Trophoblast cell (in vitro differentiated cells and primary cell): ENCODE measurements around the gene CDKAL1.

Experiments used
- DNase-seq, 2 donors: peaks; one replicate each; pipeline ENCODE4 v3.0.0-alpha.2; 2016
- H2AFZ ChIP-seq: 2 replicates; pipeline ENCODE4 v1.6.1; 2013; ENCODE audit warnings: low read length, moderate library complexity, mild to moderate bottlenecking; ENCODE audit not compliant: insufficient read depth, poor library complexity
- H2AK5ac ChIP-seq: 2 replicates; pipeline ENCODE4 v1.6.1; 2013; ENCODE audit warnings: mild to moderate bottlenecking, low read length
- H2BK120ac ChIP-seq: 2 replicates; pipeline ENCODE4 v1.6.1; 2013; ENCODE audit warnings: low read length, mild to moderate bottlenecking, moderate library complexity; ENCODE audit not compliant: insufficient read depth, poor library complexity
- H2BK12ac ChIP-seq: 2 replicates; pipeline ENCODE4 v1.6.1; 2013; ENCODE audit warnings: mild to moderate bottlenecking, low read length, moderate library complexity
- H2BK5ac ChIP-seq: 2 replicates; pipeline ENCODE4 v1.6.1; 2013; ENCODE audit warnings: low read length, low read depth, moderate library complexity, mild to moderate bottlenecking; ENCODE audit not compliant: poor library complexity
- H3K14ac ChIP-seq: 2 replicates; pipeline ENCODE4 v1.6.1; 2013; ENCODE audit warnings: mild to moderate bottlenecking, low read length
- H3K18ac ChIP-seq: 2 replicates; pipeline ENCODE4 v1.6.1; 2013; ENCODE audit warnings: mild to moderate bottlenecking, low read length
- H3K23ac ChIP-seq: 2 replicates; pipeline ENCODE4 v1.6.1; 2013; ENCODE audit warnings: low read length
- H3K27ac ChIP-seq: 2 replicates; pipeline ENCODE4 v1.5.1; 2013; ENCODE audit warnings: low read depth, mild to moderate bottlenecking, inconsistent platforms, low read length, moderate library complexity
- H3K27me3 ChIP-seq: 2 replicates; pipeline ENCODE4 v1.6.1; 2013; ENCODE audit warnings: inconsistent platforms, mild to moderate bottlenecking, low read length, moderate library complexity; ENCODE audit not compliant: insufficient read depth
- H3K36me3 ChIP-seq, 2 experiments: 1 replicate in 1 of 2; 2 replicates in 1 of 2; pipeline ENCODE4 v1.6.1; 2013; ENCODE audit warnings: low read length in 2 of 2, mild to moderate bottlenecking in 2 of 2, moderate library complexity in 1 of 2; ENCODE audit not compliant: insufficient read depth in 2 of 2, control insufficient read depth in 1 of 2
- H3K4ac ChIP-seq: 2 replicates; pipeline ENCODE4 v1.6.1; 2013; ENCODE audit warnings: low read depth, mild to moderate bottlenecking, low read length, moderate library complexity
- H3K4me1 ChIP-seq, 2 experiments: 1 replicate in 1 of 2; 2 replicates in 1 of 2; pipeline ENCODE4 v1.6.1; 2013; ENCODE audit warnings: low read length in 2 of 2, mild to moderate bottlenecking in 2 of 2, moderate library complexity in 1 of 2; ENCODE audit not compliant: insufficient read depth in 2 of 2, control insufficient read depth in 1 of 2
- H3K4me2 ChIP-seq: 2 replicates; pipeline ENCODE4 v1.6.1; 2013; ENCODE audit warnings: inconsistent platforms, mild to moderate bottlenecking, low read length, moderate library complexity
- H3K4me3 ChIP-seq: 2 replicates; pipeline ENCODE4 v1.5.1; 2013; ENCODE audit warnings: mild to moderate bottlenecking, low read depth, low read length, inconsistent platforms
- H3K79me1 ChIP-seq: one replicate; pipeline ENCODE4 v1.6.1; 2013; ENCODE audit warnings: low read length
- H3K79me2 ChIP-seq: 2 replicates; pipeline ENCODE4 v1.6.1; 2013; ENCODE audit warnings: low read length, mild to moderate bottlenecking; ENCODE audit not compliant: control insufficient read depth, insufficient read depth, poor library complexity
- H3K9ac ChIP-seq: 2 replicates; pipeline ENCODE4 v1.6.1; 2013; ENCODE audit warnings: mild to moderate bottlenecking, low read length
- H3K9me3 ChIP-seq: 2 replicates; pipeline ENCODE4 v1.6.1; 2013; ENCODE audit warnings: low read depth, mild to moderate bottlenecking, control low read depth, inconsistent platforms, low read length; ENCODE audit not compliant: insufficient read depth
- H4K12ac ChIP-seq: 2 replicates; pipeline ENCODE4 v1.6.1; 2013; ENCODE audit warnings: low read depth, mild to moderate bottlenecking, low read length, moderate library complexity
- H4K8ac ChIP-seq: 2 replicates; pipeline ENCODE4 v1.6.1; 2013; ENCODE audit warnings: low read depth, mild to moderate bottlenecking, low read length, moderate library complexity
- H4K91ac ChIP-seq: one replicate; pipeline ENCODE4 v1.6.1; 2013; ENCODE audit warnings: low read depth, mild to moderate bottlenecking, low read length, moderate library complexity
- WGBS: extraction: QIAGEN DNeasy Blood & Tissue Kit; methylation state at CpG from one replicate; pipeline ENCODE4 v1.1.7; 2013; ENCODE audit warnings: missing lambda C conversion rate; ENCODE audit not compliant: insufficient read length, insufficient coverage; ENCODE audit errors: extremely low coverage; 5-methylcytosine and 5-hydroxymethylcytosine counted together

Gene CDKAL1

DNA sequence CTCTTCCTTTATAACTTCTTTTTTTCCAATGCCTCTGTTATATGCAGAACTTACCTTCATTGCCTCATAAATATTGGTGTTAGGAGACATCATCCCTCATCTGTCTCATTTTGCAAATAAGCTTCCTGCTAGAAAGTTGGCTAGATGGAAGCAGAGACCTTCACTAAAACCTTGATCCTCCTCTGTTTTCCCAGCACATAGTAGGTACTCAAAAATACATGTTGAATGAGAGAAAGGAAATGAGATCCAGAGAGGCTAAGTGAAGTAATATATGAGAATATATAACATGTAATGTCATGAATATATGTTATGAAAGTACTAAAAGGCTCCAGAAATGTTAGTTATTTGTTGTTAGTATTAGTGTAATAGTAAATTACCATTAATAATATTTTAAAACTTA is 91.9 kb downstream of the CDKAL1 start:
- Histone ChIP-seq H3K9ac (no peak overlapping the region), H4K12ac (no peak overlapping the region), H2AFZ (no peak overlapping the region), H2AK5ac (no peak overlapping the region), H2BK12ac (no peak overlapping the region), H3K18ac (no peak overlapping the region), H3K79me1 (no peaks in the 10 kb centered on the region), H3K23ac (no peak overlapping the region), H2BK5ac (no peak overlapping the region), H3K4me3 (no peak overlapping the region), H4K91ac (no peak overlapping the region), H3K4me2 (no peak overlapping the region), H3K9me3 (peaks cover 4% of the 10 kb centered on the region), H3K79me2 (no peaks in the 10 kb centered on the region), H2BK120ac (no peak overlapping the region), H3K27me3 (no peaks in the 10 kb centered on the region), H3K4me1 (no peaks in the 10 kb centered on the region), H3K4ac (no peak overlapping the region), H3K14ac (no peak overlapping the region), H4K8ac (no peak overlapping the region), H3K27ac (no peak overlapping the region), H3K36me3 (no peaks in the 10 kb centered on the region)
- no peak for DNase-seq

DNA sequence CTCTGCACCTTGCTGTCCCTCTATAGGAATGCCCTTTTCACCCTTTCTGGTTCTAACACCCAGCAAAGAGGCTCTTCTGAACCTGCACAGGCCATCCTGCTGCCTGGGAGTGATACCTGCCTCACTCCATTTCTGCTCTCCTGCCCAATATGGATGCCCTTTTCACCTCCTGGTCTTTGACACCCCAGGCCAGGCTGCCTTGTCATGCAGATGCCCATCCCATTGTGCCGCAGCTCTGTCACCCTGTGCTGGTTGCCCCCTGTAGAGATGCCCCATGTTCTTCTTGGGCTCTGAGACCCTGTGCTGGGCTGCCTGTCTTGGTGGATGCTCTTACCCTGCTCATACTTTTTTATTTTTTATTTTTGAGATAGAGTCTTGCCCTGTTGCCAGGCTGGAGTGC is 95.3 kb downstream of the CDKAL1 start:
- no peak for DNase-seq
- peaks cover 4% of the 10 kb centered on the region for H3K9me3 ChIP-seq
- H3K4me1 ChIP-seq, result no peaks in the 10 kb centered on the region
- H2AFZ ChIP-seq, result no peak overlapping the region
- no CpG with 5 or more reads among the region's 1 CpG for WGBS
- H4K91ac ChIP-seq, result no peak overlapping the region
- no peak overlapping the region for H2BK5ac ChIP-seq
- no peak overlapping the region for H3K9ac ChIP-seq
- no peak overlapping the region for H3K14ac ChIP-seq
- no peak overlapping the region for H3K4me3 ChIP-seq
- H3K36me3 ChIP-seq, result no peaks in the 10 kb centered on the region
- no peak overlapping the region for H2BK120ac ChIP-seq
- H3K27me3 ChIP-seq, result no peaks in the 10 kb centered on the region
- no peak overlapping the region for H2BK12ac ChIP-seq
- H3K23ac ChIP-seq, result no peak overlapping the region
- no peak overlapping the region for H4K8ac ChIP-seq
- H3K79me2 ChIP-seq, result no peaks in the 10 kb centered on the region
- no peak overlapping the region for H4K12ac ChIP-seq
- no peak overlapping the region for H3K4me2 ChIP-seq
- no peak overlapping the region for H2AK5ac ChIP-seq
- no peak overlapping the region for H3K4ac ChIP-seq
- H3K27ac ChIP-seq, result no peak overlapping the region
- H3K18ac ChIP-seq, result no peak overlapping the region
- H3K79me1 ChIP-seq, result no peaks in the 10 kb centered on the region

DNA sequence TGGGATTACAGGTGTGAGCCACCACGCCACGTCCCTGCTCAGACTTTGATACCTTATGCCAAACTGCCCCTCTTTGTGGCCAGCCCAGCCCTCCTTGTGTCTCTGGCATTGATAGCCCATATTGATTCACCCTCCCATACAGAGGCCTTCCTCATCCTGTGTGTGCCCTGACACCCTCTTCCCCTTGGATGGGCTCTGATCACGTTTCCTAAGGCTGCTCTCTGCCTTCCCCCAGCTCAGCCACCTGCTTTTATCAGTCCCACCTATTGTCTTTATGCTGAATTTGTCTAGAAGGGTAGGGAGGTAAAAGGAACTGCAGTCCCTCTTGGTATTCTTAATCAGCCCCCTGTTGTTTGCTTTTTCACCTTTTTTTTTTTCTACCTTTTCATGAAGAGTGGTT is 95.9 kb downstream of the CDKAL1 start:
- DNase-seq, result no peak
- no peak overlapping the region for H2BK12ac ChIP-seq
- no peak overlapping the region for H3K14ac ChIP-seq
- H2BK5ac ChIP-seq, result no peak overlapping the region
- peak overlapping the region; percentile 89 for H3K23ac ChIP-seq
- H2AFZ ChIP-seq, result no peak overlapping the region
- H3K27ac ChIP-seq, result no peak overlapping the region
- H4K8ac ChIP-seq, result no peak overlapping the region
- no peak overlapping the region for H3K18ac ChIP-seq
- no peak overlapping the region for H4K91ac ChIP-seq
- no peaks in the 10 kb centered on the region for H3K36me3 ChIP-seq
- peaks cover 4% of the 10 kb centered on the region for H3K9me3 ChIP-seq
- H4K12ac ChIP-seq, result no peak overlapping the region
- H3K4me2 ChIP-seq, result no peak overlapping the region
- H3K27me3 ChIP-seq, result no peaks in the 10 kb centered on the region
- H3K4ac ChIP-seq, result no peak overlapping the region
- no peaks in the 10 kb centered on the region for H3K4me1 ChIP-seq
- no peak overlapping the region for H2BK120ac ChIP-seq
- H3K79me1 ChIP-seq, result no peaks in the 10 kb centered on the region
- H3K9ac ChIP-seq, result no peak overlapping the region
- no peaks in the 10 kb centered on the region for H3K79me2 ChIP-seq
- no peak overlapping the region for H2AK5ac ChIP-seq
- WGBS, result no CpG with 5 or more reads among the region's 3 CpGs
- H3K4me3 ChIP-seq, result no peak overlapping the region

DNA sequence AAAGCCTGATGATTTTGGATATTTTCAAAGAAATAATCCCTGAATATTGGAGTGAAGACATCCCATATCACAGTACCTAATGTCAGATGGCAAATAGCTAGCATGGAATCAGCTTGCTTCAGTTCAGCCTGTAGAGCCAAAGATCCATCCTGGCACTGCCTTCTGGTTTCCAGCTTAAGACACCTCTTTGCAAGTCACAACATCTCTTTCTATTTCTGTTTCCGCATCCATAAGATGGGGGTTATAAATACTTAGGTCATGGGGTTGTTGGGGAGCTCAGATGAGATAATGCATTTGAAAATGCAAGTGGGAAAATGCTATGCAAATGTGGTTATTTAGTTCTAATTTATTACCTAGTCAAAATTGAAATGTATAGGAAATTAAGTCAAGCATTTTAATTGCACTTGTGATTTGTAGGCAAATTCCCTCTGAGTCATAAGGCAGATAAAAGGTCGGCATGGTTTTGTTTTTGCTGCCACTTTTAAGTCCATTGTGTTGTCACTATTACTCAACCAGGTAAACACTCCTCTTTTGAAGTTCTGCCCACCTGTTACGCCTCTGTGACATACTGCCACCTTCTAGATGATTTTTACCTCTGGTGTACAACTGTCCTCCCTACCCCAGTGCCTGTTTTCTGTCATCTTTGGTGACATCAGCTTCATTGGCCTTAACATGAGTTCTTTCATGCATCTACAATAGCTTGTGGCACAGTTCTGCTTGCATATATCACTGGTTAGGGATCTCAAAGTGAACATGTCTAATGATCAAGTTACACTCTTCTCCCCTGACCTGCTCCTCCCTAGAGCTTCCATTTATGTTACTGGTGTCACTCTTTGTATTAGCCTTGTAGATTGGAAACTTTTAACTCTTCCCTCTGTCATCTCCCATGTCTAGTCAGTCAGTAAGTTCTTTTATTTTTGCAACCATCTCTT is 96.6 kb downstream of the CDKAL1 start:
- no peak overlapping the region for H2BK120ac ChIP-seq
- no peak overlapping the region for H3K4me3 ChIP-seq
- no peaks in the 10 kb centered on the region for H3K4me1 ChIP-seq
- H3K79me1 ChIP-seq, result no peaks in the 10 kb centered on the region
- no peak overlapping the region for H3K18ac ChIP-seq
- no peak overlapping the region for H3K14ac ChIP-seq
- H3K23ac ChIP-seq, result no peak overlapping the region
- no peak overlapping the region for H2AFZ ChIP-seq
- no peak overlapping the region for H4K91ac ChIP-seq
- no peak overlapping the region for H4K8ac ChIP-seq
- WGBS, result no CpG with 5 or more reads among the region's 3 CpGs
- no peaks in the 10 kb centered on the region for H3K27me3 ChIP-seq
- no peak overlapping the region for H3K4me2 ChIP-seq
- H3K27ac ChIP-seq, result no peak overlapping the region
- H2BK12ac ChIP-seq, result no peak overlapping the region
- H2AK5ac ChIP-seq, result no peak overlapping the region
- no peak overlapping the region for H3K9ac ChIP-seq
- H3K4ac ChIP-seq, result no peak overlapping the region
- DNase-seq, result no peak
- no peaks in the 10 kb centered on the region for H3K79me2 ChIP-seq
- no peak overlapping the region for H4K12ac ChIP-seq
- H2BK5ac ChIP-seq, result no peak overlapping the region
- peaks cover 4% of the 10 kb centered on the region for H3K9me3 ChIP-seq
- no peaks in the 10 kb centered on the region for H3K36me3 ChIP-seq
